Activated CD4-positive, alpha-beta memory T cell treated with anti-CD3 and anti-CD28 coated beads for 36 hours (primary cell): Measurements from ENCODE around the gene KCTD1. TPM values are rescaled to one million over a fixed set of nuclear protein-coding genes. Genes with fewer than 3 reads are reported as not detected.
A peak's percentile ranks its signal among the peaks of the same experiment; 100 is the strongest.

ENCODE experiments used
- CTCF ChIA-PET: fragments of 350-600 bp; sonication (Branson Sonifier 250); formaldehyde crosslinking; loops from one replicate; lab custom pipeline; 2021; ENCODE audit warnings: antibody characterized with exemption, inconsistent platforms; lab: Charles Lee
- POLR2A ChIA-PET: fragments of 350-600 bp; sonication (Branson Sonifier 250); formaldehyde crosslinking; loops from one replicate; lab custom pipeline; 2021; ENCODE audit warnings: antibody characterized with exemption; lab: Charles Lee
- DNase-seq: peaks from one replicate; pipeline ENCODE4 v3.0.0-alpha.2; 2020
- H3K27ac Mint-ChIP-seq: one replicate; pipeline ENCODE4 v1.8.0; 2021; ENCODE audit warnings: mixed read lengths
- H3K27me3 Mint-ChIP-seq: one replicate; pipeline ENCODE4 v1.8.0; 2021; ENCODE audit warnings: mixed read lengths
- H3K36me3 Mint-ChIP-seq: one replicate; pipeline ENCODE4 v1.8.0; 2021; ENCODE audit warnings: mixed read lengths
- H3K4me1 Mint-ChIP-seq: one replicate; pipeline ENCODE4 v1.8.0; 2021; ENCODE audit warnings: low read depth, mixed read lengths
- H3K4me3 Mint-ChIP-seq: one replicate; pipeline ENCODE4 v1.8.0; 2021; ENCODE audit warnings: mild to moderate bottlenecking, mixed read lengths
- H3K9me3 Mint-ChIP-seq: one replicate; pipeline ENCODE4 v1.8.0; 2021; ENCODE audit warnings: mixed read lengths
- intact Hi-C: fragments of 100-400 bp; cut with micrococcal nuclease; formaldehyde crosslinking; loops from one replicate; pipeline ENCODE4 v1.15.1; 2023
- microRNA-seq: library from miRNA; unstranded; fragments of <30 nt; microRNA quantifications from one replicate; pipeline ENCODE4 v1.2.0, GENCODE V29; 2022; ENCODE audit warnings: borderline number of aligned reads, borderline microRNAs expressed, borderline replicate concordance
- total RNA-seq, 2 experiments: library from RNA; stranded (reverse); gene quantifications; one replicate each; pipeline ENCODE4 v1.2.3, GENCODE V29; 2021

The KCTD1 gene
- total RNA-seq, 2 experiments from 2014 or later = 2.5 to 3.2 TPM

DNA sequence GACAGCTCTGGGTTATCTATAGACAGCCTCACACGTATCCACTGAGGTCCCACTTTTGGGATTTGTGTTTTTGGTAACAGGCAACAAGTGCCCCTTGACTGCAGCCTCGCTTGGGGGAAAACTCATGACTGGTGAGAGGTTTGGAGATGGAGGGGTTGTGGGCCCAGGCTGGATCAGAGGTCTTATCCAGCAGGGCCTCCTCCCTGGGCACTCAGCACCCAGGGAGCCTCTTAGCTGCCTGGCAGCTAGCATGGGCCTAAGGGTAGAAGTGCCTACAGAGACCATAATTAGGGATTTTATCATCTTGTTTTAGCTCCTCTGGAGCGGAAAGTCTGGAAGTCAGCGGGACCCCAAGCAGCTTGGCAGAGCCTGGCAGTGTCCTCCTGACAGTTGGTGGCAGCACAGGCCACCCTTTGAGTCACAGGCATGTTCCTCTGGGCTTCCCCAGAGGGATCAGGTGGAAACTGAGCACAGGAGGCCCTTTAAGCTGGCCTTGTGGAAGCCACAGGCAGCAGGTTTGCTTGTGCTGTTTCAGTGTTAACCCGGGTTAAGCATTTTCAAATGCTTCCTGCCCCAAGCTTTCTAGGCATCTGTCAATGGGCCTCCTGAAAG lies 143.1 kb downstream of the KCTD1 start:
- Mint-ChIP-seq H3K9me3 (no peaks in the 10 kb centered on the region), H3K27ac (no peak overlapping the region), H3K36me3 (no peaks in the 10 kb centered on the region), H3K4me1 (no peaks in the 10 kb centered on the region), H3K27me3 (no peaks in the 10 kb centered on the region), H3K4me3 (no peak overlapping the region)
- peak; percentile 14 for DNase-seq
- ChIA-PET CTCF (interaction anchor here (0.8 to 0.9 kb wide), 2 partner anchors 22 to 244 kb away, joined by 3 read pairs; no protein-coding TSS in a partner anchor), POLR2A (no interaction called here)
- intact Hi-C loops = loop anchor here (1.0 kb wide), 1 partner anchor 244 kb away; no protein-coding TSS in a partner anchor

Small RNA genes within 50 kb of the gene (microRNA-seq; reads per million reads assigned to microRNA genes)
- not detected for gene MIR8057
